Right ventricle myocardium inferior (tissue), 1 donor: ENCODE measurements around the gene ALKBH4. TPM values are rescaled to one million over a fixed set of nuclear protein-coding genes. Genes with fewer than 3 reads are reported as not detected.
"Not testable (repeated sequence)": the region's sequence is repeated elsewhere in the genome, so short reads cannot be mapped to it uniquely, and the experiment has no call there.

Experiments
- ATAC-seq: fragments of 200-7000 bp; cut with Tn5 transposase; one replicate; pipeline ENCODE4 v1.9.1; 2020; ENCODE audit warnings: mild to moderate bottlenecking, moderate library complexity
- DNase-seq: peaks from one replicate; pipeline ENCODE4 v3.0.0; 2021; ENCODE audit errors: missing footprints
- intact Hi-C: fragments of 100-400 bp; cut with DNase I; formaldehyde crosslinking; loops from one replicate; pipeline ENCODE4 v1.11.0; 2022
- long read RNA-seq: library from polyadenylated mRNA; unstranded; transcript quantifications from one replicate; pipeline ENCODE4 v2.0.0, GENCODE V29; 2021
- total RNA-seq: library from RNA; stranded (reverse); fragmentation: NEBNext Ultra II Directional; extraction: Animal tissue kit (Norgen Biotek cat#: 25700); gene quantifications from one replicate; pipeline ENCODE4 v1.2.1, GENCODE V29; 2021
- donor health status: DM: no; HTN: yes; CAD: no; lungs with severe emphysema.

ALKBH4 gene, protein sequence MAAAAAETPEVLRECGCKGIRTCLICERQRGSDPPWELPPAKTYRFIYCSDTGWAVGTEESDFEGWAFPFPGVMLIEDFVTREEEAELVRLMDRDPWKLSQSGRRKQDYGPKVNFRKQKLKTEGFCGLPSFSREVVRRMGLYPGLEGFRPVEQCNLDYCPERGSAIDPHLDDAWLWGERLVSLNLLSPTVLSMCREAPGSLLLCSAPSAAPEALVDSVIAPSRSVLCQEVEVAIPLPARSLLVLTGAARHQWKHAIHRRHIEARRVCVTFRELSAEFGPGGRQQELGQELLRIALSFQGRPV
- total RNA-seq = 5.8 TPM
- long read RNA-seq, transcript ALKBH4-201 (3 exons, 2,105 nt) = major isoform, 10 of 12 reads
- long read RNA-seq, partial matches to known transcripts = 0 of 12 reads
- long read RNA-seq, other reads (novel, unspliced or antisense) = 1 of 12 reads

DNA sequence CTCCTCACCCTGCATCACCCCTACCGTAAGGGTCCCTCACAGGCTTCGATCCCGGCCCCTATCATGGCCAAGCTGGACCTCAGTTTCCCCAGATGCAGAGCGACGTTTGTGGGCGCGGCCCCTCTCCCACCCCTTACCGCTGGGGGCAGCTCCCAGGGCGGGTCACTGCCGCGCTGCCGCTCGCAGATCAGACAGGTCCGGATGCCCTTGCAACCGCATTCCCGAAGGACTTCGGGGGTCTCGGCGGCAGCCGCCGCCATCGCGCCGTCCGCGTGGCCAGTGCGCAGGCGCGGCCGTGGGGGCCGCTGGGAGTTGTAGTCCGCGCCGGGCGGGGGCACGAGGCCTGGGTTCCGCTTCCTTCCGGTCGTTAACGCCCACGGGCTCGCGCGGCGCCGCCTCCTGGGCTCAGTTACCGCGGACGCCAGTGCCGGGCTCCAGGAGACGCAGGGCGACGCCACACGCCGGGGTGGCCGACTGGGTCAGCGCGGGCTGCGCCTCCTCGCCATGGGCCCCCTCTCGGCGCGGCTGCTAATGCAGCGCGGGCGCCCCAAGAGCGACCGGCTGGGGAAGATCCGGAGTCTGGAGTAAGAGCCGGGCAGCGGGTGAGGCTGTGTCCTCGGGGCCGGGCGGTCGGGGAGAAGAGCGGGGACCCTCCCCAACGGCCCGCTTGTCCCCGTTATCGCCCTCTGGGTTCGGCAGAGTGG lies at the start of gene ALKBH4, which contains the start of gene LRWD1:
Gene ALKBH4, minus strand, starts transcription at position 287 of the 704 bp plus-strand sequence. Its CDS starts 27 bp downstream, at position 260.
Gene LRWD1, plus strand, starts transcription at position 408 of the 704 bp plus-strand sequence. Its CDS starts 97 bp downstream, at position 505.
- peak; percentile 95 for ATAC-seq
- intact Hi-C loops = loop anchor here (5.0 kb wide), 1 partner anchor 52 kb away; no protein-coding TSS in a partner anchor
- DNase-seq = peak; percentile 99

- peak; percentile 66 for DNase-seq
- ATAC-seq = peak; percentile 15
- intact Hi-C loops = not testable (repeated sequence)
Observed at GRCh38 chr7:102512642-102513221, 48.1 kb upstream of the ALKBH4 start.

GRCh38 chr7:102511860-102512522 lies 47.3 kb upstream of the ALKBH4 start:
- peak; percentile 79 for ATAC-seq
- intact Hi-C loops, DNase-seq: not testable (repeated sequence)

DNA sequence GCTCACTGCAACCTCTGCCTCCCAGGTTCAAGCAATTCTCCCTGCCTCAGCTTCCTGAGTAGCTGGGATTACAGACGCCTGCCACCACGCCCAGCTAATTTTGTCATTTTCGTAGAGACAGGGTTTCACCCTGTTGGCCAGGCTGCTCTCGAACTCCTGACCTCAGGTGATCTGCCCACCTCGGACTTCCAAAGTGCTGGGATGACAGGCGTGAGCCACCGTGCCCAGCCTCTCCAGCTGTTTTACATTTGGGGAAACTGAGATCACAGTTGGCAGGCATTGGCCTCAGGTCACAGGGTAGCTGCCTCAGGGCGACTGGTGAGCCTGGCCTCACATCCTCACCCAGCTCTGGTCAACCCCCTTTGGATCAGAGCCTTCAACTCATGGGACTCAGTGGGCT lies 45.9 kb upstream of the ALKBH4 start:
- ATAC-seq, intact Hi-C loops, DNase-seq: not testable (repeated sequence)

GRCh38 chr7:102507410-102508088 lies 42.9 kb upstream of the ALKBH4 start:
- ATAC-seq, intact Hi-C loops: not testable (repeated sequence)
- DNase-seq = peak; percentile 45

DNA sequence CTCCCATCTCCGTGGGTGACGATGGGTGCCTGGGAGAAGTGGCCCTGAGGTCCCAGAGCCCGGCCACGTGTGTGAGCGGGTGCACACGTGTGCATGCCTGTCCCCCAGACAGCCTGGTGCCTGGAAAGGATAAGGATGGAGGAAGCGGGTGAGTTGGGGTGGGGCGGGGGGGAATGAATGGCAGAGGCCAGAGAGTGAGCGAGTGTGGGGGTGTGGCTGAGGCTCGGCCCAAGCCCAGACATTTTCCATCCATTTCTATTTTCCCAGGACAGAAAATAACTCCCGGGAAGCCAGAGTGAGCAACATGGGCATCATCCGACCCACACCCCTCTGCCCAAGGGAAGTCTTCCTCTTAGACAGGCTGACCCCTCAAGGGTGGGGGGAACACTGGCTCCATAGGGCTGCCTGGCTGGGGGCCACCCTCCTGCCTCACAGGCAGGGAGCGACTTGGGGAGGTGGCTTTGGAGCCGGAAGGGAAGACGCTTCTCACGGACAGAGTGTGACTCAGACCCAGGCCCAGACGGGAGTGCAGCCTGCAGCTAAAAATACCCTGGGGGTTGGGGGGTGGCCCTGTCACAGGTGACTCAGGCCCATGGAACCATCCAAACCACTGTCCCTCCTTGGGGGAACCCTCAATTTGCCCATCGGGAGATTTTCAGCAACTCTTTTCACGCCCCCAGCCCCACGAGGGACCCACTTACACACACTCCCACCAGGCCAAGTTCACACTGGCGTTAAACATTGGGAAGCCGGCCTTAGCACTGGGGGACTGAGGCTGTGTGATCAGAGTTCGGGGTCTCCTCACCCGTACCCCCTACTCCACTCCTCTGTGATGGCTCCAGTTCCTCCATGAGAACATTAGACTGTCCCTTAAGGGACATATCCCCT lies 40.9 kb upstream of the ALKBH4 start:
- peak; percentile 56 for DNase-seq
- ATAC-seq = peak; percentile 1
- intact Hi-C loops = not testable (repeated sequence)

GRCh38 chr7:102503141-102503540 lies 38.5 kb upstream of the ALKBH4 start:
- intact Hi-C loops, ATAC-seq, DNase-seq: not testable (repeated sequence)

GRCh38 chr7:102498321-102498720 lies 33.7 kb upstream of the ALKBH4 start:
- DNase-seq = peak; percentile 37
- ATAC-seq, intact Hi-C loops: not testable (repeated sequence)

DNA sequence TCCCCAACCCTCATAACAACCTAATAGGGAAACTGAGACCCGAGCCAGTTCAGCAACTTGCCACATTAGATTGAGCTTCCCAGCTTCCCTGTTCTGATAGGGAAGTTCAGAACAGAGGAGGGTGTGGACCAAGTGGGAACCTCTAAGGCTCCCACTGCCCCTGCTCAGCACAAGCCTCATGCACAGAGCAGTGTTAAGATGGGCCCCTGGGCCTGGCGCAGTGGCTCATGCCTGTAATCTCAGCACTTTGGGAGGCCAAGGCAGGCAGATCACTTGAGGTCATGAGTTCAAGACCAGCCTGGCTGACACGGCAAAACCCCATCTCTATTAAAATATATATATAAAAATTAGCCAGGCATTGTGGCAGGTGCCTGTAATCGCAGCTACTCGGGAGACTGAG lies 32.6 kb upstream of the ALKBH4 start:
- ATAC-seq, intact Hi-C loops: not testable (repeated sequence)
- peak; percentile 42 for DNase-seq

DNA sequence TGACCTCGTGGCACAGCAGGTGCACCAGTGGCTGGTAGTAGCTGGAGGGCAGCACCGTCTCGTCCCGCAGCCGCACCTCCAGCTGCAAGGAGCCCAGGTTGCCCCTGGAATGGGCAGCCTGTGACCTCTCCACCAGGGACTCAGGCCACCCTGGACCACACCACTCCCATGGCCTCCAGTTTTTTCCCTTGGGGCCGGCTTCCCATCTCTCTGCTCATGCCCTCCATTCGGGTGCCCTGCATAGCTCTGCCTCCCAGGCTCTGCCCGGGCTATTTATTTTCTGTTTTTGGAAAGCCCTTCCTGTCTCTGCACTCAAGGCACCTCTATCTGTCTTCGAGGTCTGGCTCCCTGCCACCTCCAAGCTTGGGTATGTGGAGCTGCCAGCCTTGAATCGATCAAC lies 32.2 kb upstream of the ALKBH4 start:
- intact Hi-C loops, ATAC-seq: not testable (repeated sequence)
- DNase-seq = peak; percentile 33

DNA sequence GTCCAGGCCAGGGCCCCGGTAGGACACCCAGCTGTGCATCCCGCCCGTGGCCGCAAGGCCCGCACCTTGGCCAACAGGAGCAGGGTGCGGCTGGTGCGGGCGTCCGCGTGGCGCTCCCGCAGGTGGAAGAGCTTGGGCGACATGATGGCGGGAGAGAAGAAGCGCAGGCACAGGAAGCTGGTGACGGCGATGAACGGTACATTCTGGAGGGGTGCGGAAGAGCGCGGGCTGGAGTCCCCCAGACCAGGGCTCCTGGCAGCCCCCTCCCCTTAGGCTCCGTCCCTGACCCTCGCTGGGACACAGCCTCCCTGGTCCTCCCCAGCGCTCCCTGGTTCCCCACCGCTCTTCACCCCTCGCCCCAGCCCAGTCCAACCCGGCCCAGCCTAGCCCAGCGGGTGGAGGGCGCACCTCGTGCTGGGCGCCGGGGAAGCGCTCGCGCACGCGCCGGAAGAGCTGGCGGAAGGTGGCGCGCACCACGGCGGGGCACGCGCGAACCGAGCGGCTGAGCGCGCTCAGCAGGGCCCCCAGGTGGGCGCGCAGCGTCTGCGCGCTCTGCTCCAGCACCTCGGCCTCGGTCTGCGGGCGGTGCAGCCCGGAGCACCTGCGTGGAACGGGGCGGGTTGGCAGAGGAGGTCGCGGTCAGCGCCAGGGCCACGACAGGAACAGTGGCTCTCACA lies 29.9 kb upstream of the ALKBH4 start:
- ATAC-seq = peak; percentile 44
- intact Hi-C loops, DNase-seq: not testable (repeated sequence)

- intact Hi-C loops, ATAC-seq: not testable (repeated sequence)
- DNase-seq = peak; percentile 23
Observed at GRCh38 chr7:102494026-102494425, 29.4 kb upstream of the ALKBH4 start.

GRCh38 chr7:102493220-102493935 lies 28.7 kb upstream of the ALKBH4 start:
- DNase-seq, intact Hi-C loops: not testable (repeated sequence)
- peak; percentile 75 for ATAC-seq

DNA sequence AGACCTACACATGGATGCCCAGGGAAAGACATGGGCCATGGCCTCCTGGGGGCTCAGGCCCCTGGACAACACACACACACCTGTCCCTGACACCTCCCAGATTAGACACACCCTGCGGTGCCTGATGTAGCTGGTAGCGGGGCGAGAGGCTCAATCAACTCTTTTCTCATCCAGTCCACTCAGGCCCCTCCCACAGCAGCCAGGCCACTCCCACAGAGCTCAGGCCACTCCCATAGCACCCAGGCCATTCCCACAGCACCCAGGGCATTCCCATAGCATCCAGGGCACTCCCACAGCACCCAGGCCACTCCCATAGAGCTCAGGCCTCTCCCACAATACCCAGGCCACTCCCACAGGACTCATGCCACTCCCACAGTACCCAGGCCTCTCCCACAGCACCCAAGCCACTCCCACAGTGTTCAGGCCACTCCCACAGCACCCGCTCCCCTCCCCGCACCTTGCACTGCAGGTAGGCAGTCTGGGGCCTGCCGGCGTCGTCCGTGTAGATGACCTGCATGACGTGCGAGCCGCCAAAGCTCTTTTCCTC lies 25.9 kb upstream of the ALKBH4 start:
- ATAC-seq (peak; percentile 39), DNase-seq (peak; percentile 62)

DNA sequence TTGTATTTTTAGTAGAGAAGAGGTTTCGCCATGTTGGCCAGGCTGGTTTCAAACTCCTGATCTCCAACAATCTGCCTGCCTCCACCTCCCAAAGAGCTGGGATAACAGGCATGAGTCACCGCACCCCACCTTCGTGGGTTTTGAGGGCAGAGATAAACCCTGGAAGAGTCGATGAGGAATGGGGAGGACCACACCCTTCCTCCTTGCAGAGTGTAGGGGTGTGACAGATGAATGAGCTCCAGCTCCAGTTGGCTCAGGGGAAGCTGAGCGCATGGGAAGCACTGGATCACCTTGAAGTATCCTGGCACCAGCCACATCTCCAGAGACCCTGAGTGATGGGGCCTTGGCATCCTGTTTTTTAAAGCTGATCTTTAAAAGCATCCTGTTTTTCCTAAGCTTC lies 19.7 kb upstream of the ALKBH4 start:
- ATAC-seq, intact Hi-C loops, DNase-seq: not testable (repeated sequence)

More for the DNA sequence above, 25.9 kb upstream of the ALKBH4 start:
- intact Hi-C loops = not testable (repeated sequence)
